GM21576 (cell line): ENCODE measurements around the gene NEO1.

Experiments
- ATAC-seq: cut with Tn5 transposase; IDR thresholded peaks from one replicate; pipeline ENCODE4 v1.9.1; 2021; ENCODE audit warnings: mild to moderate bottlenecking, moderate library complexity; ENCODE audit not compliant: unreplicated experiment

The NEO1 gene

DNA sequence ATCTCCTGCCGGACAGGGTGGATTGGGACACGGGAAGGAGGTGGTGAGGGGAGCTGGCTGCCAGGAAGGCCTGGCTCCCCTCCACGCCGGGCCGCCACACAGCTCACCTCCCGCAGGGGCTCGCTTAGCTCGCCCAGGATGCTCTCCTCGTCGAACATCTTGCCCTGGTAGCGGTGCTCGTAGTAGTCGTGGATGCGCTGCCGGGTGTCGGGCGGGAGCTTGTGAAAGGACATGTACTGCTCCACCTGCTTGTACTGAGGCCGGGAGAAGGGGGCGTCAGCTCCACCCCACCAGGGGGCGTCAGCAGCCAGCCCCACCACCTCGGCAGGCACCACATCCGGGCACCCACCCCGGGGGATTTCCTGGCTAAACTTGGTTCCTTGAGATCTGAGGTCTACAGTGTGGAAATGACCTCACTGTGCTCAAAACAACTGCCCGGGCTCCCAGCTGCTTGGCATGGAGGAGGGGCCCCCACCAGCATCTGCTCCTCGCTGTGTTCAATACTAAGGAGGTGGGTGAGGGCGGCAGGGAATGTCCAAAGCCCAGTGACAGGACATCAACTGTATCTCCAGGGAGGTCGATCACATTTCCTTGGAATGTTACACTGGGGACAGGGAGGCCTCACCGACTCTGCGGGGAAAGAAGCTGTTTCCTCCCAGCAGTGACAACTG, 273.1 kb downstream of the NEO1 start:
- no peak for ATAC-seq

DNA sequence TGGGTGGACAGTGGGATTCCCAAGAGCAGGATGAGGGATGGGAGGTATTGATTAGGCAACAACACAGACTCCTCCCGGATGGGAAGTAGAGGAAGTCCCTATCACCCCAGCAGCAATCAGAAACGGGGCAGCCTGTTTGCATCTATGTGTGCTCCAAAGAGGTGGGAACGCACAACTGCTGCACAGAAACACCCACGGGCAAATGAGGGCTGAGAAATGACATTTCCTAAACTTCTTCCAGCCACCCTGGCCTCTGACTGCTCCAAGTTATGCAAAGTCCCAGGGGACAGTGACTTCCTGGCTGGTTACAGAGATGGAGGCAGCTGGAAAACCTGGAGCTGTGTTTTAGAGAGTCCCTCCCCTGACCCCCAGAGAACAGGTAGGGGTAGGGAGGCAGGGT, 273.9 kb downstream of the NEO1 start:
- no peak for ATAC-seq

DNA sequence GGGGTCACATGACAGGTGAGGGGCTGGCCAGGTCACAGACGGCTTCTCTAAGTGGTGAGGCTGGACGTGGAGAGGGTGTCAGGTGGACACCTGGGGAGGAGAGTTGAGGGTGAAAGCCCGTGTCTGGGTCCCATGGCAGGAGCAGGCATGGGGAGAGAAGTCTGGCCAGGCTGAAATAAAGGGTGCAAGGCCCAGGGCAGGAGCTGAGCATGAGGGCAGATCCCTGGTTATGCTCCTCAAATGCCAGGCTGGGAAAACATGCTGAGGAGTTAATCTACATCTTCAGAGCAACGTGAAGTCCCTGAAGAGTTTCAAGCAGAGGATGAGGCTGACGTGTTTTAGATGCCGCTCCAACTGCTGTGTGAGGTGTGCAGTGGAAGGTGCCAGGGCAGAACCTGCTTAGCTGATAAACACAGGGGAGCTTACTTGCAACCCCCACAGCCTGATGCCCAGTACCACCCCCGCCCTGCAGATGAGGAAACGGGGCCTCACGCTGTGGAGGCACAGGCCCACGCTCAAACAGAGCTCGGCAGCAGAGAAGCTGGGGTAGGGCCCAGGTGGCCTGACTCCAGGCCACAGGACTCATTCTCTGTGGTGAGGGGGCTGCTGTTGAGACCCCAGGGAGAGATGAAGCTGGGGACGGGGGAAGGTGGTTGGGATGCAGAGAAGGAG, 276.0 kb downstream of the NEO1 start:
- no peak for ATAC-seq

DNA sequence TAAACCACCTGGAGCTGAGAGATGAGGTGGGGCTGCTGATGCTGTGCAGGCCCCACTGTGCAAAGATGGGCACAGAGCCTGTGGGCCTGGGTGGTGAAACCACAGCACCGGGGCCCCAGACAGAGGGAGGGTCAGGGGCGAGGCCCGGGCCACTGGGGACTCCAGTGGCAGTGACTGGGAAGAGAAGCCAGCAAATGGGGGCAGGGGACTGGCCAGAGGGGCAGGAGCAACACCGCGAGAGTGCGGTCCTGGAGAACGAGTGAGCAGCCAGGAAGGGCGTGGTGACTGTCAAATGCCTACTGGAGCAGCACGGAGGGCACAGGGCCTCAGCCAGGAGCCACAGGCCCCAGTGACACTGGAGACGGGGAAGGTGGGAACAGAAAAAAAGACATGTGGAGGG, 276.7 kb downstream of the NEO1 start:
- ATAC-seq, result no peak

DNA sequence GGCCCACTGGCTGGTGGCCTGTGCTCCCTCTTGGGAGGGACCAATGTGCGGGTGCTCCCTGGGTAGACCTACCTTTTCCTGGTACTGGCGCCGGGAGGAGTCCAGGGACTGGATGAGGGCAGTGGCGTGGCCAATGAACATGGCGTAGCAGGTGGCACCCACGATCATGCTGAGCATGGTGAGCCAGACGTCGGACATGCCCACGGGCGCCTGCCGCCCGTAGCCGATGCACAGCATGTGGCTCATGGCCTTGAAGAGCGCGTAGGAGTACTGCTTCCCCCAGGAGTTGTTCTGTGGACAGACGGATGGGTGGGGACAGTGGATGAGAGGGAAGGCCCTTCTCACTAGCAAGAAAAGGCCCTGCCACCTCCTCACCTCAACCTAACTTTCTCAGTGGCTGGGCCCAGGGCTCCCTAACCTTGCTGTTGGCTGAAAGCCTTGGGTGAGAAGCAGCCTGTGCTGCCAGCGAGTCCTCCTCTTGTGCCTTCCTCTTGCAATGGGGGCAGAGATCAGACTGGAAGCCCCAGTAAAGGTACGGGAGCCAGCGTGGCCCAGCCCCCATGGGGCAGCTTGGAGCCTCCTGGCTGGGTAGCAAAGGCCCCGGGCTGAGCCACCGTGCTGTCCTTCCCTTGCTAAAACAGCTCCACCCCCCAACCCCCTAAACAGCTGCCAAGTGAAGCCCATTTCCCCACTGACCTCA, 277.4 kb downstream of the NEO1 start:
- no peak for ATAC-seq

DNA sequence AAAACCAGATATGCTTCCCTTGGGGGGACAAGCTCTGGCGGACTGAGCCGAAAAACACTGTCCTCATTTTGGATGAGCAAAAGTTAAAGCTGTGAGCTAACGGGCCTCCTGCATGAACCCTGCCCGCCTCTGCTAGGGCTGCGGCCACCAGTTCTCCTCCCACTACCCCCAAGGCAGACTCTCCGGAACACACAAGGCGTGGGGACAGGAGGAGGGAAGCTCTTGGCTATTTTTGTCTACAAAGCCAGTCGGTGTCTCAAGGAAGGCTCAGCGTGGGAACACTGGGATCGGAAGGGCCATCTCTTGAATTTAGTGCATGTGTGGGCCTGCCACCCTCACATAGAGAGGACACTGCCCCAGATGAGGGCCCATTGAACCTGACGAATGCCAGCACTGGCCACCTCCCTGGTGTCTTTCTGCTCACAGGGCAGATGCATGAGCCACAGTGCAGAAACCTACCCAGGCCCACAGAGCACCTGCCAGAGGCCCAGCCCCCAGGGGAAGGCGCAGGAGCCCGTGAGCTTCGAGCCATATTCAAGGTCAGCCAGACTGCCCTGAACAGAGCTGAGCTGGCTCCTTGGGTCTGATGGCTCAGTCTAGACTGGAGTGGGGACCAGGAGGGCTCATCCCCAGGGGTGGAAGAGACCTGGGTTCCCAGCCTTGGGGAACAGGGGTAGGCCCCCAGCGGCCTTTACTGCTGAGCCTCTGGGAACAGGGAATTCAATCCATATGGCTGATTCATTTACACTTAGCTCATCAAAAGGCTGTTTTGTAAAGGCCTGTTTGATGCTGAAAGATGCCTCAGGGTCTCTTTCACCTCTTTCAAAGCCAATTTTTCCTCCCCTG, 278.2 kb downstream of the NEO1 start:
- ATAC-seq, result no peak

DNA sequence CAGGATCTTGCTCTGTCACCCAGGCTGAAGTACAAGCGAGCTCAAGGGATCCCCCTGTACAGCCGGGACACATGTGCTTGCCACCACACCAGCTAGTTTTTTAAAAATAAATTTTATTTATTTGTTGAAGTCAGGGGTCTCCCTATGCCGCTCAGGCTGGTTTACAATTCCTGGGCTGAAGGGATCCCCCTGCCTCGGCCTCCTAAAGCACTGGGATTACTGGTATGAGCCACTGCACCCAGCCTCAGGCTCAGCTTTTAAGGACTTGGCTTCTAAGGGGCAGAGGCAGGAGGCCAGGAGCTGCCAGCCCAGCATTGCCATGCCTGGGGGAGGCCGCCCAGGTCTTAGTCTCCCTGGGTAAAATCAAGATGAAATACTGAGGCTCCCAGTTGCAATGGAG, 279.2 kb downstream of the NEO1 start:
- no peak for ATAC-seq

DNA sequence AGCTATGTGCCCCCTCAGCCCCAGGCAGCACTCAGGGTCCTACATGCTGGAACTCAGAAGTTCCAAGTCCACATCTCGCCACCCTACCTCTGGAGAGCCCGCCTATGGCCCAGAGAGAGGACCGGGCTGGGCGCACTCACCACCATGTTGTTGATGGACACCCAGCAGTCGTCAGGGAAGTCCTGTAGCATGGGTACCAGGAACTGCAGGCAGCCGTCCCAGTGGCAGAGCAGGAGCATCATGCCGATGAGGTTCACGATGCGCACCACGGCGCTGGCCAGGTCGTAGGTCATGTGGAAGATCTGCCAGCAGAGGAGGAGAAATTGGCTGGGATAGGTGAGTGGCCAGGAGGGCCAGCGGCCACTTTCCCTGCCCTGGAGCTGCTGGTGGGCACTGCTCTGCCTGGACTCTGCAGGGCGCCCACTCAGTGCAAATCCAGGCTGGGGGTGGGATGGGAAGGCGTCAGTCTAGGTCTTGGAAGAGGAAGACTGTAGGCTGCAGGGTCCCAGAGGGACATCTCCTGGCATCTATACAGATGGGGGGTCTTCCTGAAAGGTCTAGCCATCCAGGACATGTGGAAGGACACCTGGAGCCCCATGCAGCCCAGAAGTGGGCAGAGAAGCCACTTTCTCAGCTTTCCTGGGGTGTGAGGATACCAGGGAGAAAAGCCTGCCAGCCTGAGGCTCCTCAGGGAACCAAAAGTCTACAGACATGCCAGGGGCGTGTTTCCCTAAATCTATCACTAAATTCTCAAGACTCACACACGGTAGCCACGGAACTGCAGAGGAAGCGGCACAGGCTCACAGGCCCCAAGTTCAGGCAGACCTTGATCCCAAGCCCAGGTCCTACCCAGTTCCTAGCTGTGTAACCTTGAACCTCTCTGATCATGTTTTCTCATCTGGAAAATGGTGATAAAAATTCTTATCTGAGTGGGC, 280.0 kb downstream of the NEO1 start:
- no peak for ATAC-seq

DNA sequence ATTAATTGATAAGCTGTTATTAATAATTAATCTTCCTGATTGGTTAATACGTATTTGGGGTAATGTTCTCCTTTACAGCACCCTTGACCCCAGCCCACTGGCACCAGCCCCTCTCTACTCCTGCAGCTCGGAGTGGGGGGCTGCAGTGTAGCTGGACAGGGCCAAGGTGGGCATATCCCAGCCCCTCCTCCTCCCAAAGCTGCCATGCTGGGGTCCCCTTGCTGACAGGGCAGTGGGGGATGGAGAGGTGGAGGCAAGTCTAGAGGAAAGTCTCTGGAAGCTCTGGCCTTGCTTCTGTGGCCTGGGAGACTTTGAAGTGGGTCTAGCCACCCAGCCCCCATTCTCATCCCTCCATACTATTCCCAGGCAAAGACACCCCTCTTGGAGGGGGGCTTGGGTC, 280.7 kb downstream of the NEO1 start:
- ATAC-seq, result no peak

DNA sequence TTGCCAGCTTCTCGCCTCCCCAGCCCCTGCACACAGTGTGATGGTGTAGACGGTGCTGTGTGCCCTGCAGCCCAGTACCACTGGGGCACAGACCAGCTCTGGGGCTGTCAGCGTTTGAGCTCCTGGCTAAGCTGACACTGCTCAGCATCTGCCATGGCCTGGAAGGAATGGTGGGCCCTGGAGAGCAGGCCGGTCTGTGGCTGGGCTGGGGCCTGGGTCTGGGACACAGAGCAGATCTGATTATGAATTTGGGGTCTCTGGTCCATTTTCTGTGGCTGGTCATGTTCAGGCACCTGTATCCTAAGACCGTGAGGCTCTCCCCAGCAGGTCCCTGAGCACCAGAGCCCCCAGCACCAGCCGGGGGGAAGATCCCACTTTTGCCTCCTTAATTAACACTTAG, 281.8 kb downstream of the NEO1 start:
- no peak for ATAC-seq

DNA sequence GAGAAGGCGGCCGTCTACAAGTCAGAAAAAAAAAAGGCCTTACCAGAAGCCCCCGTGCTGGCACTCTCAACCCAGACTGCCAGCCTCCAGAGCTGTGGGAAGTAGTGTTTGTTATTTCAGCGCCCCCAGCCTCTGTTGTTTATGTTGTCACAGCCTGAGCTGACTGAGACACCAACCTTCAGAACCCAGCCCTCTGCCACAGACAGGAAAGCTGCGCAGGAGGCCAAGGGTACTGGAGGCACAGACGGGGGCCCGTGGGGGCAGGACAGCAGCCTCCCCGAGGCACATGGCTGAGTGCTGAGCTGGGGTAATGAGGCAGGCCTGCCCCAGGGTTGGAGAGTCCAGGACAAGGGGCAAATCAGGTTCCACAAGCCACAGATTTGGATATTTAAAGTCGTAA, 282.8 kb downstream of the NEO1 start:
- no peak for ATAC-seq

DNA sequence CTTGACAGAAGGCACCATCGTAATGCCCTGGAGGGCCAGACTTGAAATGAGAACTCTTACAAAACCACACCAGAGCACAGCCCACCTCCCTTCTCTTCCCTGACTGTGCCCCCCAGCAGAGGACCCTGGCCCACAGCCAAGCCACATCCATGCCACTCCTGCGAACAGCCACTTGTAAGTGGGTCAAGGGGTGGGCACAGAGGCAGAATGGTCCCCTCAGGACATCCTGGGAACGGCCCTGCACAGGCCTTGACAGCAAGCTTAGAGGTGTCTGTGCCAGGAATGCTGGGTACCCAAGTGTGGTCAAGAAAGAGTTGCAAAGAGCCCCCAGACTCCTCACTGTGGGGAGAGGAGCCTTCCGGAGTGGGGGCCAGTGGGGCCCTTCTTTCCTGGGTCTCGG, 283.2 kb downstream of the NEO1 start:
- no peak for ATAC-seq

DNA sequence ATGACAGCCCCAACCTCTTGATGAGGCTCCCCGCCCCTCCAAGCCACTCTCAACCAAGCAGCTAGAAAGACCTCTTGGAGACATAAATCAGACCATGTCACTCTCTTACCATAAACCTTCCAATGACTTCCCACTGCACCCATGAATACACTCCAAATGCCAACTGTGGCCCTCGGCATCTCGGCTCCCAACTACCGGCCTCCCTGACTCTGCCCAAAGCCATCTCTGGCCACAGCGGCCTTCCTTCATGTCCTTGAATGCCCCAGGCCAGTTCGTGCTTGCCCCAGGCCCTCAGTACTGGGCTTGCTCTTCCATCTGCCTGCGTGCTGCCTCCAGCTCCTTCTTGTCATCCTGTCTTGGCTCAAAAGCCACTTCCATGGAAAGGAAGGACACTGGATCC, 284.5 kb downstream of the NEO1 start:
- no peak for ATAC-seq

DNA sequence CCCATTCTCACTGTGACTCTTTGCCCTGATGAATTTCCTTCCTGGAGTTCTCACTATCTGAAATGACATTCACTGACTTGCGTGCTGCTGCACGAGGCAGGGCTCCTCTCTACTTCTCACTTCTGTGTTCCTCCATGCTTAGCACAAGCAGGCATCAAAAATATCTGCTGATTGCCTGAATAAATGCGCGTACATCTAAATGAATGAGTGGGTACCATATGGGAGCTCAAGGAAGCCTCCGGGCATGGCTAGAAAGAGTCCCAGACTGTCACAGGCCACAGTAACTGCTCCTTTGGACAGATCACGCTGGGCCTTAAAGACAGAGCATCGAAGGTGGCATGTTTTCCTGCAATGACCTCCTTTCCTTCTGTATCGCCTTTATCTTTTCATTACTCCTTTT, 284.9 kb downstream of the NEO1 start:
- ATAC-seq, result no peak

DNA sequence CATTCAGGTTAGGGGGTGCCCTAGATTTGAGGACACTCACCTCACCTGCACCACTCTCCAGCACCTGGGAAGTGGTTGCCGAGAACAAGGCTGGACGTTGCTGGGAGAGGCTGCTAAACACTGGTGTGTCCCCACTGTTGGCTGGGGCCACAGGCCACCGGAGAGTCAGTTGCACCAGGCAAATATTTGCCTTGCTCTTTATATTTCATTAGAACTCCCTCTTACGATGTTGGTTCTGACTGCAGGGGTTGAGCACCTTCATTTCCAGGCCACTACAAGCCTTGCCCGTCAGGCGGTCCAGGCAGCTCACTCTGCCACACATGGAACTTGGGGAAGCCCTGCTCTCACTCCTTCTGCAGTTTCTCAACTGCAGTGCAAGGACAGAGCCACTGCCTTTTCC, 285.8 kb downstream of the NEO1 start:
- ATAC-seq, result no peak

DNA sequence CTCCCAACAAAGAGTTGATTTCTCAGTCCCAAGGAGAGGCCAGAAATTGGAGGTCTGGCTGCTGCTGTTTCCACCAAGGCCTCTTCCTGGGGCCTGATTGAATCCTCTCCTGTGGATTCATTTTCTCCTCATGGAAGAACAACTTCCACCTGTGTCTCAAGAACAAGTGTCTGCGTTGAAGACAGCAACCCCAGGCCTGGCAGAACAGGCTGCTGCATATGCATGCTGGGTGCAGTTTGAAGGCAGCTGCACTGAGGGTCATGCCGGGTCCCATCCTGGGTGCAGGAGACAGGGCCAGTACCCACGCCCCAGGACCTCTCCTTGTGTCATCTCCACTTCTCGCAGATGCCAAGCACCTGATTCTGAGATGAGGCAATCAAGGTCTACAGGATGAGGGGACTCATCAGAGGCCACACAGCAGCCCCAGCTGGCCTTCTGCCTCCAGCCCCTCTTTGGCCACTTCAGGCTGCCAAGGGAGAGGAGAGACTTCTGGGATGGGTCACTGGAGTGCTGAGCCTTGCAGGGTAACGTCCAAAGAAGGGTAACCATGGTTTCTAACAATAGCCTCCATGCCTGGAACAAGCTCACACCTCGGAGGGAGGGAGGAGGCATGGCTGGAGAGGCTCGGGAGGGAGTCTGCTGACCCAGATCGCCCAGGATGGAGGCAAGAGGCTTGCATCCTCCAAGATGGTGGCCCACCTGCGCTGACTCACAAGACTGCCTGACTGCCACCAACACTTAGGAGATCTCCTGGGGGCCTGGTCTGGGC, 286.5 kb downstream of the NEO1 start:
- no peak for ATAC-seq

DNA sequence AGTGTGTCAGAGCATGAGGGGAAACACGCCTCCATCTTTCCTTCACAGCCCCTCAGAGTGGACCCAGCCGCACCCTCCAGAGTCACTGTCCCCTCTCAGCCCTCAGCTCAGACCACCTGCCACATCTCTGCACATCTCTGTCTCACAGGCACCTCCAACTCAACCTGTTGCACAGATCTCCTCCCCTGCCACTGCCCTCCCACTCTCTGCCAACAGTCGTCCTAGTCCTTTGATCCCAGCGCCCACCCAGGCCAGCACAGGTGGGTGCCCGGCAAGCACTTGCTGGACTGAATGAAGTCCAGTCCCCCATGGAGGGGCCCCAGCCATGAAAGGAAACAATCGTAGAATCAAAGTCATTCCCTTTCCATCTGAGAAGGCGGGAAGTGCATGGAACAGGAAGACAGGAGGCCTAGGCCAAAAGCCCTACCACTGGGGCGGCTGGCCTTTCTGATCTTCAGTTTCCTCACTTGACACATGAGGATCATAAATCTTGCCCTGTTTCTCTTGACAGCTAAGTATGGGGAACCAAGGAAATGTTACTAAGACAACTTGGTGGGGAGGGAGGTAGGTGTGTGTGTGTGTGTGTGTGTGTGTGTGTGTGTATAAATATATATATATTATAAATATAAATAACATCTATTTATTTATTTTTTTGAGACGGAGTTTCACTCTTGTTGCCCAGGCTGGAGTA, 288.4 kb downstream of the NEO1 start:
- ATAC-seq, result no peak

DNA sequence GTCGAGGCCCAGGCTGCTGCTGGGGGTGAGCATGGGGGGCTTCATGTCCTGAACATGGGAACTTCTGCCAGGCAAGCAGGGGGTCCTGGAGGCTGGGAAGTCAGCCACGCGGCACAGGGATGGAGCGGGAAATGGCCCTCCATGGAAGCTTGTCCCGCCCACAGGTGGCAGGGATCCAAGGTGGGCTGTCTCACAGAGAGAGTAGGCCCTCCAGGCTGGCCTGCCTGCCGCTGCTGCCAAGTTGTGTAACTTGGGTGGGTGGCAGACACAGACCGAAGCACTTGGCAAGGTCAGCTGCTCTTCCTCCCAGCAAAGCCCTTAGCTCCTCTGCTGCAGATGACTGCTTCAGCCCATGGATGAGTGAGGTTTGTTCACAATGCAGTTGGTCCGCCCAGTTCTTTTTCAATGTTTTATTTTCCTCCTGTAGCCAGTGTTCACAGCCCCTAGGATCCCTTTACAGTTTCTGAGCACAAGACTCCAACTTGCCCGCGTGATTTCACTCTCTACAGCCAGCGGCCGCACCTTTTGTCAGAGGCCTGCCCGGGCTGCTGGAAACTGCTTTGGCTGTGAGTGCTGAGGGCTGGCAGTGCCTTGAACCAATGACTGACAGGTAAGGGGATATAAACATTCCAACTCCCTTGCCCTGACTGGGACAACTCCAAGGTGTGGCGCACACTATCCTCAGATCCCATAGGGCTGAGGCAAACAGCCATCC, 289.8 kb downstream of the NEO1 start:
- ATAC-seq, result no peak
